ENCODE results near the gene ZBTB20. TPM values are rescaled to one million over a fixed set of nuclear protein-coding genes. Genes with fewer than 3 reads are reported as not detected.
A peak's percentile ranks its signal among the peaks of the same experiment; 100 is the strongest.

The ZBTB20 gene
- total RNA-seq, 1 donor from 2014 or later, result 21.4 TPM

DNA sequence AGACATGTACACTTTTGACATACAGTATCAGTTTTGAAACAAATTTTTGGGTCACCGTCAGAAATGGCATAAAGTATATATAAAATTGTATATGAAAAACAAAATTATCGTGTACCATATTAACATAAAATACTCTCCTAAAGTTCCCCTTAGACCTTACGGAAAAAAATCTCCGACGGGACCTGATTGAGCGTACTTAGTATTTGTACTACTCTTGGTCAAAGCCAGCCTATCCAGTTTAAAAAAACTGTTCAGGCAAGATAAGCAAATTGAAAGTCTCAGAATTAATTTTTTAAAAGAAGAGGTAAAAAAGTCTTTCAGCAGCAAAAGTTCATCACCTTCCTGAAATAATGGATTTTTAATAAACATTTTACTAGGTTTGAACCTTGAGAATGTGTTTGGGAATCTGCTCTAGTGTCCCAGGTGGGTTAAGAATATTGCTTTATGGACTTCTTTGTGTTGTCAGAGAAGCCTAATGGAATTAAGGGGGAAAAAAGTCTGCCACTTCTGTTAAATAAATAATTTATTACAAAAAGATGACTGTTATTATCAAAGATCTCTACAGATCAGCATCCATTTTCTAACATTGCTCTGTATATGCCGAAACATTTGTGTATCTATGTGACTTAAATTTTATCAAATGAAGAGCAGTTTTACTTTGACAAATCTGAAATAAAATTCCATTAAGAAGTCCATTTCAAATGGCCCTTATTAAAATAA, 48.6 kb downstream of the ZBTB20 start:
- H3K4me1 Mint-ChIP-seq (ENCODE audit: low read depth, unreplicated experiment), result peaks cover 8% of the 10 kb centered on the region
- Histone ChIP-seq H3K4me3 (ENCODE audit: insufficient read depth, low read depth, low read length) (no peak overlapping the region), H3K4me1 (ENCODE audit: insufficient read depth, low read length) (no peaks in the 10 kb centered on the region), H3K9ac (ENCODE audit: low read length) (no peak overlapping the region), H3K9me3 (ENCODE audit: insufficient read depth, low read depth, low read length) (no peaks in the 10 kb centered on the region), H3K4me2 (ENCODE audit: low read length) (no peak overlapping the region), H4K20me1 (ENCODE audit: insufficient read depth, low read length) (no peaks in the 10 kb centered on the region), H3K36me3 (ENCODE audit: insufficient read depth, low read length) (no peaks in the 10 kb centered on the region), H3K27me3 (ENCODE audit: insufficient read depth, low read length) (no peaks in the 10 kb centered on the region), H3K79me2 (ENCODE audit: insufficient read depth, low read length) (no peaks in the 10 kb centered on the region), H2AFZ (ENCODE audit: low read depth, low read length) (no peak overlapping the region), H3K27ac (ENCODE audit: low read depth, low read length) (no peak overlapping the region)
- no peak overlapping the region for H3K27ac Mint-ChIP-seq (ENCODE audit: unreplicated experiment)
- no peak for TF ChIP-seq EZH2 (IDR thresholded peaks at IDR 0.05; ENCODE audit: insufficient read depth, low read length)
- TF ChIP-seq, protein P1, sequence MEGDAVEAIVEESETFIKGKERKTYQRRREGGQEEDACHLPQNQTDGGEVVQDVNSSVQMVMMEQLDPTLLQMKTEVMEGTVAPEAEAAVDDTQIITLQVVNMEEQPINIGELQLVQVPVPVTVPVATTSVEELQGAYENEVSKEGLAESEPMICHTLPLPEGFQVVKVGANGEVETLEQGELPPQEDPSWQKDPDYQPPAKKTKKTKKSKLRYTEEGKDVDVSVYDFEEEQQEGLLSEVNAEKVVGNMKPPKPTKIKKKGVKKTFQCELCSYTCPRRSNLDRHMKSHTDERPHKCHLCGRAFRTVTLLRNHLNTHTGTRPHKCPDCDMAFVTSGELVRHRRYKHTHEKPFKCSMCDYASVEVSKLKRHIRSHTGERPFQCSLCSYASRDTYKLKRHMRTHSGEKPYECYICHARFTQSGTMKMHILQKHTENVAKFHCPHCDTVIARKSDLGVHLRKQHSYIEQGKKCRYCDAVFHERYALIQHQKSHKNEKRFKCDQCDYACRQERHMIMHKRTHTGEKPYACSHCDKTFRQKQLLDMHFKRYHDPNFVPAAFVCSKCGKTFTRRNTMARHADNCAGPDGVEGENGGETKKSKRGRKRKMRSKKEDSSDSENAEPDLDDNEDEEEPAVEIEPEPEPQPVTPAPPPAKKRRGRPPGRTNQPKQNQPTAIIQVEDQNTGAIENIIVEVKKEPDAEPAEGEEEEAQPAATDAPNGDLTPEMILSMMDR (IDR thresholded peaks at IDR 0.05; ENCODE audit: insufficient read depth, low read depth, low read length), result no peak
- DNase-seq (ENCODE audit: low read depth) (no peak), FAIRE-seq (no peak)
- no peaks in the 10 kb centered on the region for H3K27me3 Mint-ChIP-seq (ENCODE audit: low read depth, unreplicated experiment)
- no peak overlapping the region for H3K4me3 Mint-ChIP-seq (ENCODE audit: unreplicated experiment)
- H3K36me3 Mint-ChIP-seq (ENCODE audit: low read depth, unreplicated experiment), result no peaks in the 10 kb centered on the region
- H3K9me3 Mint-ChIP-seq (ENCODE audit: unreplicated experiment), result no peaks in the 10 kb centered on the region

DNA sequence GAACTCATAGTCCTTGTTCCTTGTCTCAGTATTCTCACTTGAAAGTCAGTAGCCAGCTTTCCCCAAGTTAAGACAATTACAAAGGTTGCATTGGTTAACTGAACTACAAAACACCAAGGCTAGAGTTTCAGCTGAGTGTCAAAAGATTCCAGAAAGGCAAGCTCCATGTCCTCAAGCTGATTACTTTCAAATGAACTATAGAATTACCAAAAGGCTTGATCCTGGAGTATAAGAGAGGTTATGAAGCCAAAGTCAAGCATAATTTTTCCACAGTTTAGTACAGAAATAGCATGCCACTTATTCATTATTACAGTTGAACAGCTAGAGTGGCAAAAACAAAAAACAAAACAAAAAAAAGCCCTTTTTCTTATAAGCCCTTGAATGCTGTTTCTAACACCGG, 51.9 kb downstream of the ZBTB20 start:
- H3K4me3 ChIP-seq (ENCODE audit: insufficient read depth, low read depth, low read length), result no peak overlapping the region
- no peaks in the 10 kb centered on the region for H3K27me3 Mint-ChIP-seq (ENCODE audit: low read depth, unreplicated experiment)
- H4K20me1 ChIP-seq (ENCODE audit: insufficient read depth, low read length), result no peaks in the 10 kb centered on the region
- no peaks in the 10 kb centered on the region for H3K79me2 ChIP-seq (ENCODE audit: insufficient read depth, low read length)
- no peak overlapping the region for H3K27ac Mint-ChIP-seq (ENCODE audit: unreplicated experiment)
- no peak overlapping the region for H3K4me3 Mint-ChIP-seq (ENCODE audit: unreplicated experiment)
- TF ChIP-seq, protein P1 (IDR thresholded peaks at IDR 0.05; ENCODE audit: insufficient read depth, low read depth, low read length), result no peak
- TF ChIP-seq EZH2 (IDR thresholded peaks at IDR 0.05; ENCODE audit: insufficient read depth, low read length), result no peak
- no peak overlapping the region for H2AFZ ChIP-seq (ENCODE audit: low read depth, low read length)
- FAIRE-seq (peak; percentile 70), DNase-seq (ENCODE audit: low read depth) (no peak)
- H3K27me3 ChIP-seq (ENCODE audit: insufficient read depth, low read length), result no peaks in the 10 kb centered on the region
- H3K4me1 ChIP-seq (ENCODE audit: insufficient read depth, low read length), result no peaks in the 10 kb centered on the region
- no peak overlapping the region for H3K27ac ChIP-seq (ENCODE audit: low read depth, low read length)
- H3K9me3 Mint-ChIP-seq (ENCODE audit: unreplicated experiment), result no peaks in the 10 kb centered on the region
- H3K36me3 ChIP-seq (ENCODE audit: insufficient read depth, low read length), result no peaks in the 10 kb centered on the region
- no peak overlapping the region for H3K9ac ChIP-seq (ENCODE audit: low read length)
- no peaks in the 10 kb centered on the region for H3K36me3 Mint-ChIP-seq (ENCODE audit: low read depth, unreplicated experiment)
- H3K9me3 ChIP-seq (ENCODE audit: insufficient read depth, low read depth, low read length), result no peaks in the 10 kb centered on the region
- H3K4me1 Mint-ChIP-seq (ENCODE audit: low read depth, unreplicated experiment), result peaks cover 5% of the 10 kb centered on the region
- no peak overlapping the region for H3K4me2 ChIP-seq (ENCODE audit: low read length)

DNA sequence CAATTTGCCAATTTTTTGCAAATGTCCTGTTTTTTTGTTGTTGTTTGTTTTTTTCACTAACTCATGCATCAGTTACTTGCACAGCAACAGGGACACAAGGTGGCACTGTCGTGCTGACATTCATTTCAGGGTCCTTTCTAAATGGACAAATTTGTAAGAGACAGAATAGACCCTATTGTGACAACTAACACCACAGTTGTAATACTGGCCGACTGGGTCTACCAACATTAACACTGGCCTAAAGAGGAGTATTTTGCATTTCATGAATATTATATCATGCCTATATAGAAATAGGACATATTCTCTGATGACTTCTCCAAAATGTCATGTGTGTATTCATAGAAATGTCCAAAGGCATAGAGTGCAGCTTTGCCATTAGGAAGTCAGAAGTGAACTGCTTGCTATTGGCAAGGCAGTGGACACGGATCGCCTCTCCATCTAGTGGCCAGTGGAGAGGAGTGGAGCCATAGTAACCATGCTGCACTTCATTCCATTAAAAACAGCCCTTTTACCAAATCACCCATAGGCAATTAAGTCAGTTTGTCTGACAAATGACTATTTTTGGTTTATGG, 54.8 kb downstream of the ZBTB20 start:
- Mint-ChIP-seq H3K27ac (ENCODE audit: unreplicated experiment) (no peak overlapping the region), H3K36me3 (ENCODE audit: low read depth, unreplicated experiment) (no peaks in the 10 kb centered on the region), H3K27me3 (ENCODE audit: low read depth, unreplicated experiment) (no peaks in the 10 kb centered on the region), H3K9me3 (ENCODE audit: unreplicated experiment) (no peaks in the 10 kb centered on the region), H3K4me1 (ENCODE audit: low read depth, unreplicated experiment) (no peaks in the 10 kb centered on the region), H3K4me3 (ENCODE audit: unreplicated experiment) (no peak overlapping the region)
- Histone ChIP-seq H2AFZ (ENCODE audit: low read depth, low read length) (no peak overlapping the region), H3K4me1 (ENCODE audit: insufficient read depth, low read length) (no peaks in the 10 kb centered on the region), H3K36me3 (ENCODE audit: insufficient read depth, low read length) (no peaks in the 10 kb centered on the region), H3K9me3 (ENCODE audit: insufficient read depth, low read depth, low read length) (no peaks in the 10 kb centered on the region), H3K9ac (ENCODE audit: low read length) (no peak overlapping the region), H4K20me1 (ENCODE audit: insufficient read depth, low read length) (no peaks in the 10 kb centered on the region), H3K4me3 (ENCODE audit: insufficient read depth, low read depth, low read length) (no peak overlapping the region), H3K27me3 (ENCODE audit: insufficient read depth, low read length) (no peaks in the 10 kb centered on the region), H3K79me2 (ENCODE audit: insufficient read depth, low read length) (no peaks in the 10 kb centered on the region), H3K4me2 (ENCODE audit: low read length) (no peak overlapping the region), H3K27ac (ENCODE audit: low read depth, low read length) (no peak overlapping the region)
- DNase-seq (ENCODE audit: low read depth) (peak; percentile 41), FAIRE-seq (peak; percentile 93)
- TF ChIP-seq, protein P1 (IDR thresholded peaks at IDR 0.05; ENCODE audit: insufficient read depth, low read depth, low read length), result peak; percentile 80
- TF ChIP-seq EZH2 (IDR thresholded peaks at IDR 0.05; ENCODE audit: insufficient read depth, low read length), result no peak
